HTERT RPE-1 (cell line): ENCODE results near the gene PLA2G4B.

Experiments
- in situ Hi-C: fragments of 300-500 bp; cut with MboI; formaldehyde crosslinking; loops from 4 replicates; pipeline ENCODE4 v1.14.3; 2020; ENCODE audit warnings: low sequenced_read_pairs

Gene PLA2G4B

GRCh38 chr15:41869770-41870688, 31.4 kb downstream of the PLA2G4B start:
- in situ Hi-C loops: no loop called here

DNA sequence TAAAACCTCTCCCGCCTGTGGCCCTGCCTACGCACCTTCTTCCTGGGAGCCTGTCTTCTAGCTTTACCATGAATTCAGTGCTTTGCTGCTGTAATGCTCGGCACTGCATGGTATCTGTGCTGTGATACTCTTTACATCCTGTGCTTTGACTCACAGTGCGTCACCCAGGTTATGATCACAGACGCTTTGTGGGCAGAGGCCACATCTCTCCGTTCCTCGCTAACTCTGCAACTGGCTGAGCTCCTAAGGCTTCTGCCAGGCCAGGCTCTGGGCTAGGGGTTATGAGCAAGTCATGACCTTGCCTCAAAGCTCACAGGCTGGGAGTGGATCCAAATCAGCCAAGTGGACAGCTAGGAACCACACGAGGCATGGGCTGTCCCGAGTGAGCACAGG, 32.0 kb downstream of the PLA2G4B start:
- in situ Hi-C loops: no loop called here

GRCh38 chr15:41871175-41871905, 32.7 kb downstream of the PLA2G4B start:
- in situ Hi-C loops: no loop called here

DNA sequence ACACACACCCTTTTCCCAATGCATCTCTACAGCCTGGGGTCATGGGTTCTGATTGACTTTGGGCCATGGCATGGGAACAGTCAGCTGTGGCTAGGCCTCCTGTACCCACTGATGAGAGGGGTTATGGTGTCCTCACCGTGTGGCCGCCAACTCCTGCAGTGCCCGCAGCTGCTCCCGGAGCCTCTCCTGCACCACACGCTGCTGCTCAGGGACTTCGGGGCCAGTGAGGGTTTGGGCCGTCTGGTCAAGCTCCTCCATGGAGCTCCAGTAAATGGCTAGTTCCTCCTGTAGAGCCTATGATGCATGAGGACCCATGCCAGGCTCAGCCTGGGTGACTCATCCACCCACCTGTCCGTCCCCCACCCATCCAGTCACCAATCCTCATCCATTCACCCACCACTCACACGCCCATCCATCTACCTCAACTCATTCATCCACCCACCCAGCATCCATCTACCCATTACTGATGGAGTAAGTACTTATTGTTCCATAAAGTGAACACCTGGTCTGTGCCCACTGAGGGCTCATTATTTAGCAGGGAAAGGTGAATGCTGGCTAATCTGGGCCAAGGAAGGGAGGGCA, 33.6 kb downstream of the PLA2G4B start:
- in situ Hi-C loops: no loop called here

DNA sequence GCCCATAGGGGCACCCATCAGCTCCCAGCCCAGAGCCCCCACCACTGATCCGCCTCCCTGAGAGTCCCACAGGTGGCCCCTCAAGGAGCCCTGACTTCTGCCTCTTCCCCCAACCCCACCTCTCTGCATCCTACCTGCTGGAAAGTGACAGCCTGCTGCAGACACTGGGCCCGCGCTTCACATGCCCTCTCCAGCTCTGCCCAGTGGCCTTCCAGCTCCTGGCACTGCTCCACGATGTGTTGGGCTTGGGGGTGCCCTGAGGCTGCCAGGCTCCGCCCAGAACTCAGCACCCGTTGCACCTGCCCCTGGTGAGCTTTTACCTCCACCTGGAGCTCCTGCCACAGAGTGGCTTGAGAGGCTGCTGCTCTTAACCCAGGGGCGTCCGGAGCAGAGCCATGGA, 35.1 kb downstream of the PLA2G4B start:
- in situ Hi-C loops: no loop called here

- in situ Hi-C loops: no loop called here
Measured at GRCh38 chr15:41874736-41875135, 36.1 kb downstream of the PLA2G4B start.

- in situ Hi-C loops: no loop called here
Measured at GRCh38 chr15:41876007-41876406, 37.4 kb downstream of the PLA2G4B start.

DNA sequence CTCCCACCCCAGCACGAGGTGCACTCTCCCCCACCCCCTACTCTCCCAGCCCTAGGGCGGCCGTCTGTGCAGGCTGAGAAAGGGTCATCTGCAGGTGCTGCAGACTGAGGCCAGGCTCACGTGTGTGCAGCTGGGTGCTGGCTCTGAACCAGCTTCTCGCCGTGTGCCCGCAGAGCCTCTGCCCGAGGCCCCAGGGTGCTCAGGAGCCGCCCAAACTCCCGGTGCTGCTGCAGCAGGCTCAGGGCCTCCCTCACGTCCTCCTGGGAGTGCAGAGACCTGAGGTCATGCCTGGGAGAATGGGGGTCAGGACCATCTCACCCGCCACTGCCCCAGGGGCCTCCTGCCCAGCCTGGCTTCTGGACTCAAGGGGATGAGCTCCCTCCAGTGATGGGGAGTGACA, 38.0 kb downstream of the PLA2G4B start:
- in situ Hi-C loops: no loop called here

DNA sequence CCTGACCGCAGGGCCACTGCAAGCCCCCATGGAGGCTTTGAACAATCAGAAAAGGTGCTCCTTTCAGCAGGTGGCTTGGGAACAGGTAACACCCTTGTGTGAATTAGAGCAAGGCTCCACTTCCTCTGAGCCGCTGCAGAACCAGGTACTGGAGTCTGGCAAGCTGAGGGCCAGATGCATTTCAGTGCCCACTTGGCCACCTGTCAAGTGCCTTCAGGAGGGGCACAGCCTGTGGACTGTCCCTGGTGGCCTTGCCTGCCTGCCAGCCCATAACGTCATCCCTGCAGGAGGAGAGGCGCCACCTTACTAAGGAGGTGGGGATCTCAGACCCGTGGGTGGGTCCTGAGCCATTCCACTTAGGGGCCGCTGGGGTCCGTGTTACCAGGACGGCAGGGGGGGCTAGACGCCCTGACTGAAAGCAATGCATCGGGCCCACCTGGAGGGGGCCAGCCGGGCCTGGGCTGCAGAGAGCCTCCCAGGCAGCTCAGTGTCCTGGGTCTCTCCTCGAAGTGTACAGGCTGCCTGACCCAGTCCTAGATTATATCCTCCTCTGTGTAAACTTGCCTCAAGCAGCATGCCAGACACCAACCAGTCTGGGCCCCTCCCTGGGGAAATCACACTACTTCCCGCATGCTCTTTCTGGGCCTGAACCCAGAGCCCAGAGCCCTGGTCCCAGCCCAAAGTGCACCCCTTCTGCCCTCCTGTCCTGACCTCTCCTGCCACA, 39.1 kb downstream of the PLA2G4B start:
- in situ Hi-C loops: no loop called here

GRCh38 chr15:41878355-41878699, 39.7 kb downstream of the PLA2G4B start:
- in situ Hi-C loops: no loop called here

GRCh38 chr15:41879321-41879845, 40.7 kb downstream of the PLA2G4B start:
- in situ Hi-C loops: no loop called here

DNA sequence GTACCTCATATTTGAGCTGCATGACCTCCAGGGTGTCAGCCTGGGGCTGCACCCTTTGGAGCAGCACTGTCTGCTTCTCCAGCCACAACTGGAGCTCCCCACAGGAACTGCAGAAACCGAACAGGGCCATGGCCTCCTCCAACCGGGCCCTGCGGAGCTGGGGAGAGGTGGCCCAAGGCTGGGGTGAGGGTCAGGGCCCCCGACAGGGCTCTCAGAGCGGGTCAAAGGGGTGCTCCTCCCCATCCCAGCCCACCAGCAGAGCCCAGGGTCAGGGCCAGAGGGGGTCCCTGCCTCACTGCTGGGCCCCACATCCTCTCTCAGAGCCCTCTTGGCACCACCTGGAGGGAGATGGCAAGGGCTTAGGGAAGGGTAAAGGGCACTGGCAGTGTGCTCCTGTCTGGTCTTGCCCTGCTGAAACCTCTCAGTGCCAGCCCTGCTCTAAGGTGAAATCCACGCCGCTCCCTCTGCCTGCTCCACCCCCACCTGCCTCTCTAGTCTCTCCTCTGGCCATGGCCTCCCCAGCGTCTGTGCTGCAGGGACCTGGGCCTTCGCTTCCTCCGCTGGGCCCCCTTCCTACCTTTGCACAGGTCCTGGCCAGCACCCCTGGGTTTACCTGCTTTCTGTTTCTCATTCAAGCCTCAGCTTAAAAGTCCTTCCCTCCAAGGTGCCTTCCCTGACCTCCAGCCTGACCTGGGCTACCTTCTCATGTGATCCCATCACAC, 41.7 kb downstream of the PLA2G4B start:
- in situ Hi-C loops: no loop called here

GRCh38 chr15:41881086-41881485, 42.4 kb downstream of the PLA2G4B start:
- in situ Hi-C loops: no loop called here

- in situ Hi-C loops: no loop called here
Measured at GRCh38 chr15:41881550-41881919, 42.9 kb downstream of the PLA2G4B start.

DNA sequence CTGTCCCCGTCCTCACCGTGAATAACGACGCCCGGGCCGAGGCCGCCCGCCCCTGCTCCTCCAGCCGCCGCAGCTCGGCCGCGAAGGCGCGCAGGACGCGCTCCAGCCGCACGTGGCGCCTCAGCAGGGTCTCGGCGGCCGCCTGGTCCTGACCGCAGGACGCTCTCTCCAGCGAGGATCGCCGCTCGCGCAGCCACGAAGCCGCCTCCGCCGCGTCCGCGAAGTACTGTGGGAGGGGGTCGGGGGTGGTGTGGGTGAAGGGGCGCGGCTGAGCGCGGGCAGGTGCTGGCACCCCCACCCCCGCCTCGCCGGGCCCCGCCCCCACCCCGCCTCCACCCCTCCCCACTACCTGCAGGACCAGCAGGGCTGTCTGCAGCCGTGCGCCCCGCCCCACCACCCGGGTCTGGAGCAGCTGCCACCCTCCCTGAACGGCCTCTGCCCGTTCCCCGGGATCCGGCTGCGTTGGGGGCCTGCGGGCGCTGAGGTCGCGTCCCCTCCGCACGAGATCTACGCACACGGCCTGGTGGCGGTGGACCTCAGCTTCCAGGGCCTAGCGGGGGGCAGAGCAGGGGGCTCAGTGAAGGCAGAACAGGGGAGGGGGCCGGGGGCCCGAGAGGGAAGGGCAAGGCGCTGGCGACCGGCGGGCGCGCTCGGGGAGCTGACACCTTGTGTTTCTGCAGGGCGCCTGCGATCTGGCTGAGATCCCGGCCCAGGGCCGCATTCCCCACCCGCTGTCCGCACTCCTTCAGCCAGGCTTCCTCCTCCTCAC, 43.5 kb downstream of the PLA2G4B start:
- in situ Hi-C loops: no loop called here

GRCh38 chr15:41882689-41883483, 44.2 kb downstream of the PLA2G4B start:
- in situ Hi-C loops: no loop called here

DNA sequence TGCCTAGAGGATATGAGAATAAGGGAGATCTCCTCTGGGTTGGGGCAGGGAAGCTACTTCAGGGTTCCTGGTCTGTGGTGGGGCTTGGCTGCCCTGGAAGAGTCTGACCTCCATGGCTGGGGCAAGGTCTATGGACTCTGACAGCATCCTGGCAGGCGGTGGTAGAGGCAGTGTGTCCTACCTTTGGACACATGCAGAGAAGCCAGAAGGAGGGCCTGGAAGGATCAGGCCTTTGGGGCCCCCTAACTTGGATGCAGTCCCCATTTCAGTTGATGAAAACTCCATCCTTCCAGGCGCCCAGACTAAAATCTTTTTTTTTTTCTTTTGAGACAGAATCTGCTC, 44.8 kb downstream of the PLA2G4B start:
- in situ Hi-C loops: no loop called here

- in situ Hi-C loops: no loop called here
Measured at GRCh38 chr15:41884458-41884857, 45.8 kb downstream of the PLA2G4B start.

- in situ Hi-C loops: no loop called here
Measured at GRCh38 chr15:41885321-41885720, 46.7 kb downstream of the PLA2G4B start.
